Neural progenitor cell (in vitro differentiated cells): ENCODE data around the gene ZNF593OS.

Experiments
- EZH2phosphoT487 ChIP-seq: fragments of 200-600 bp; sonication (generic); IDR thresholded peaks from 2 replicates; pipeline ENCODE4 v1.6.1; 2017; ENCODE audit warnings: antibody characterized with exemption
- TF ChIP-seq, protein P1 (sequence below): fragments of 200-600 bp; sonication (generic); IDR thresholded peaks from 2 replicates; pipeline ENCODE4 v1.5.1; 2017; ENCODE audit warnings: antibody characterized with exemption, mild to moderate bottlenecking

- TF ChIP-seq, protein P1, sequence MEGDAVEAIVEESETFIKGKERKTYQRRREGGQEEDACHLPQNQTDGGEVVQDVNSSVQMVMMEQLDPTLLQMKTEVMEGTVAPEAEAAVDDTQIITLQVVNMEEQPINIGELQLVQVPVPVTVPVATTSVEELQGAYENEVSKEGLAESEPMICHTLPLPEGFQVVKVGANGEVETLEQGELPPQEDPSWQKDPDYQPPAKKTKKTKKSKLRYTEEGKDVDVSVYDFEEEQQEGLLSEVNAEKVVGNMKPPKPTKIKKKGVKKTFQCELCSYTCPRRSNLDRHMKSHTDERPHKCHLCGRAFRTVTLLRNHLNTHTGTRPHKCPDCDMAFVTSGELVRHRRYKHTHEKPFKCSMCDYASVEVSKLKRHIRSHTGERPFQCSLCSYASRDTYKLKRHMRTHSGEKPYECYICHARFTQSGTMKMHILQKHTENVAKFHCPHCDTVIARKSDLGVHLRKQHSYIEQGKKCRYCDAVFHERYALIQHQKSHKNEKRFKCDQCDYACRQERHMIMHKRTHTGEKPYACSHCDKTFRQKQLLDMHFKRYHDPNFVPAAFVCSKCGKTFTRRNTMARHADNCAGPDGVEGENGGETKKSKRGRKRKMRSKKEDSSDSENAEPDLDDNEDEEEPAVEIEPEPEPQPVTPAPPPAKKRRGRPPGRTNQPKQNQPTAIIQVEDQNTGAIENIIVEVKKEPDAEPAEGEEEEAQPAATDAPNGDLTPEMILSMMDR, result no peak
- no peak for TF ChIP-seq EZH2phosphoT487
These were observed 13.3 kb upstream of the ZNF593OS start for GRCh38 chr1:26184883-26185282.
